Stimulated activated naive B cell treated with anti-CD40 and anti-IgM and Interleukin-4, amounts not matched to agents 10 μg/mL and 1 μg/mL and 100 μg/mL, for 72 hours (primary cell): ENCODE measurements around the gene RCSD1.

Source experiments
- ATAC-seq, 2 donors: fragments of 150-1000 bp; cut with Tn5 transposase; replicated peaks; 2 replicates each; pipeline ENCODE4 v1.10.0; 2021; ENCODE audit warnings: moderate library complexity in 1 of 2
- DNase-seq: peaks from one replicate; pipeline ENCODE4 v3.0.0; 2021
- H3K27ac Mint-ChIP-seq: one replicate; pipeline ENCODE4 v1.8.0; 2022; ENCODE audit warnings: mild to moderate bottlenecking, mixed read lengths
- H3K27me3 Mint-ChIP-seq, 2 donors: one replicate each; pipeline ENCODE4 v1.8.0; 2022; ENCODE audit warnings: mixed read lengths in 2 of 2
- H3K36me3 Mint-ChIP-seq, 2 donors: one replicate each; pipeline ENCODE4 v1.8.0; 2022; ENCODE audit warnings: mixed read lengths in 2 of 2, mild to moderate bottlenecking in 1 of 2
- H3K4me1 Mint-ChIP-seq, 2 donors: one replicate each; pipeline ENCODE4 v1.8.0; 2022; ENCODE audit warnings: mixed read lengths in 2 of 2, mild to moderate bottlenecking in 1 of 2
- H3K4me3 Mint-ChIP-seq, 2 donors: one replicate each; pipeline ENCODE4 v1.8.0; 2022; ENCODE audit warnings: mild to moderate bottlenecking in 2 of 2, mixed read lengths in 2 of 2, moderate library complexity in 1 of 2
- H3K9me3 Mint-ChIP-seq, 2 donors: one replicate each; pipeline ENCODE4 v1.8.0; 2022; ENCODE audit warnings: mixed read lengths in 2 of 2, mild to moderate bottlenecking in 1 of 2

RCSD1 gene

GRCh38 chr1:167672831-167673230 is 42.8 kb downstream of the RCSD1 start:
- Mint-ChIP-seq H3K27ac (peak overlapping the region; percentile 72), H3K9me3 (no peaks in the 10 kb centered on the region), H3K4me1 (peaks cover 74 to 76% of the 10 kb centered on the region in 2 donors), H3K36me3 (peaks cover 35 to 63% of the 10 kb centered on the region in 2 donors), H3K27me3 (no peaks in the 10 kb centered on the region), H3K4me3 (no peak overlapping the region)
- ATAC-seq (no peak), DNase-seq (no peak)

DNA sequence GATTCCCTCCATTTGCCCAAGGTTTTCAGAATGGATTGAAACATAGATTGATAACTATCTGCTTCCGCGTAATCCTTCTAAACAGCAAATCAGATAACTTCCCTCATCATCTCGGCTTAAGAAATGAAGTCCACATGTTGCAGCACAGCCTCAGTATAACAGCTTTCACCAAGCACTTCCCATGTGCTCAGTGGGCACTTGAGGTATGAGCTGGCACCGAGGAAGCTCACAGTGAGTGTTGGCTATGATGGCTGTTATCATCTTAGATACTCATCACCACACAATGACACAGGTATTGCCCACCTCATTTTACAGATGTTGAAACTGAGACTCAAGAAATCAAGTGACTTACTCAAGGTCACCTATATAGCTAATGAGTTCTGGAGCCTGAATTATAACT is 43.2 kb downstream of the RCSD1 start:
- no peak for DNase-seq
- H3K4me1 Mint-ChIP-seq, result peaks cover 71% of the 10 kb centered on the region in 2 donors
- H3K4me3 Mint-ChIP-seq, result no peak overlapping the region
- ATAC-seq, result no peak
- no peaks in the 10 kb centered on the region for H3K9me3 Mint-ChIP-seq
- H3K36me3 Mint-ChIP-seq, result peaks cover 35 to 59% of the 10 kb centered on the region in 2 donors
- H3K27me3 Mint-ChIP-seq, result no peaks in the 10 kb centered on the region
- peak overlapping the region; percentile 61 for H3K27ac Mint-ChIP-seq

- Mint-ChIP-seq H3K4me1 (peaks cover 62 to 64% of the 10 kb centered on the region in 2 donors), H3K9me3 (no peaks in the 10 kb centered on the region), H3K27me3 (no peaks in the 10 kb centered on the region), H3K36me3 (peaks cover 35 to 57% of the 10 kb centered on the region in 2 donors), H3K4me3 (no peak overlapping the region), H3K27ac (peak overlapping the region; percentile 61)
- no peak for ATAC-seq
- DNase-seq, result no peak
Measured at GRCh38 chr1:167674156-167674555, 44.1 kb downstream of the RCSD1 start.

DNA sequence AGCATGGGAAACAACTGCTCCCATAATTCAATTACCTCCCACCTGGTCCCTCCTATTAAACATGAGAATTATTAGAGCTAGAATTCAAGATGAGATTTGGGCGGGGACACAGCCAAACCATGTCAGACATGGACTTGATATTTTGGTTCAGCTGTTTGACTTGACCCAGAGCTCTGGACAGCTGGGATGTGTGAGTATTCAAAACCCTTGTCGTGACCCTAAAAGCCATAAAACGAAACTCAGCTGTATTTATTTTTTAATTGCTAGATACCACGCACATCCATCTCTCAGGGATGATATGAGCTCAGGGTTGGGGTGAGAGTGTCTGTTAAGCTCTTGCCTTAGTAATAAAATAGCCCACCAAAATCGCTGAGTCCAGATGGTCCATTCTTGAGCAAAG is 45.4 kb downstream of the RCSD1 start:
- H3K4me1 Mint-ChIP-seq, result peaks cover 50 to 52% of the 10 kb centered on the region in 2 donors
- H3K4me3 Mint-ChIP-seq, result no peak overlapping the region
- no peak overlapping the region for H3K27ac Mint-ChIP-seq
- H3K36me3 Mint-ChIP-seq, result peaks cover 33 to 50% of the 10 kb centered on the region in 2 donors
- no peaks in the 10 kb centered on the region for H3K9me3 Mint-ChIP-seq
- DNase-seq, result no peak
- no peaks in the 10 kb centered on the region for H3K27me3 Mint-ChIP-seq
- no peak for ATAC-seq

GRCh38 chr1:167676205-167676915 is 46.3 kb downstream of the RCSD1 start:
- peak overlapping the region; percentile 60 for H3K27ac Mint-ChIP-seq
- H3K36me3 Mint-ChIP-seq, result peaks cover 26 to 50% of the 10 kb centered on the region in 2 donors
- H3K9me3 Mint-ChIP-seq, result no peaks in the 10 kb centered on the region
- ATAC-seq, result peak; percentile 23 to 30
- H3K4me3 Mint-ChIP-seq, result peak overlapping the region; percentile 3 to 4
- H3K4me1 Mint-ChIP-seq, result peaks cover 40 to 44% of the 10 kb centered on the region in 2 donors
- no peak for DNase-seq
- H3K27me3 Mint-ChIP-seq, result no peaks in the 10 kb centered on the region

DNA sequence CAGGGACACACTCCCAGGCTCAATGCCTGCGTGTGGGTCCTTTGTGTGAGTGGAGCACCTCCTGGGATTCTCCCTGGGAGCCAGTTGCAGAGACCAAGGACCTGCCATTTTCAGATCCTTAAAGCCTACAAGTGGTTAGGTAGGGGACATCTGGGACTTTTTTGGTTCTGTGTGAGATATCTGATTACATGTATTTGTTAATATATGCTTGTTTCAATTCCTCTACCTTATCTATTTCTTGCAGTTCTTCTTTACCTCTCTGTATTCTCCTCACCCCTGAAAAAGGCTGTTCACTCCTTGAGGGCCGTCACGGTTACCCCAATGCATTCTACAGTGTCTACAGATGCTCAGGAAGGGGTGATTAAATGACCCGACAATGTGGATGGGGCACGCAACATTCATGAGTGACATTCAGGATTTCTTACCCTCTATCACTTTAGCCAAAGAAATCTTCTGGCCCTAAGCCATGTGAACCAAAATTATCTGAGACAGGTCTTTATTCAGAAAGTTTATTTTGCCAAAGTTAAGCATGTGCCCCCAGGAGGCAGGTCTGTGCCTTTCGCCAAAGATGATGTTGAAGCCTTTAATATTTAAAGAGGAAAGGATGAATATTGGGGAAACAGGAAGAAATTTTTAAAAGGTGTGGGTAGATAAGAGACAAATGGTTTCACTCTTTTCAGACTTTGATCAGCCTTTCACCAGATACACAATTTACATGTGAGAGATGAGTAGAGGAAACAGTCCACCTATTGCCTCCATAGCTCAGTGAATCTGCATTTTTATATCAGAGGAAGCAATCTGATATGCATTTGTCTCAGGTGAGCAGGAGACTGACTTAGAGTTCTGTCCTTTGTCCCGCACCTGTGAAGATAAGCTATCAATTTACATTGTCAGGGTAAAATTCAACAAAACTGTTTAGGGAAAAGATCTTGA is 47.1 kb downstream of the RCSD1 start:
- ATAC-seq (peak; percentile 82 to 85), DNase-seq (no peak)
- Mint-ChIP-seq H3K4me1 (peaks cover 32 to 40% of the 10 kb centered on the region in 2 donors), H3K27ac (peak overlapping the region; percentile 60), H3K27me3 (no peaks in the 10 kb centered on the region), H3K9me3 (no peaks in the 10 kb centered on the region), H3K36me3 (peaks cover 21 to 48% of the 10 kb centered on the region in 2 donors), H3K4me3 (peak overlapping the region; percentile 18 to 20)

DNA sequence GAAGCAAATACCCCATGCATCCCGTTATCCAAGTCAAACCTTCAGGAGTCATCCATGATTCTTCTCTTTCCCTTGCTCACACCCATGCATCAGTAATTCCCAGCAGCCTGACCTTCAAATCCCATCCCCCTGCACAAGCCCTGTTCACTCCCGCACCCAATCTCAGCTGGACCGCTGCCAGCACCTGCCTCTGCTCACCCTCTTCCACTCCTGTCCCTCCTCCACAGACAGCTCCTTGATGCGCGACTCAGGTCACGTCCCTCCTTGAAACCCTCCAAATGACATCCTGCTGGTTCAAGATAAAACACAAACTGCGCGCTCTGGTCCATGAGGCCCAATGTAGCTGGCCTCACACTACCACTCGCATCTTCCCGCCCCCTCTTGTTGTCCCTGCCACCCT is 48.4 kb downstream of the RCSD1 start:
- Mint-ChIP-seq H3K36me3 (peaks cover 23 to 44% of the 10 kb centered on the region in 2 donors), H3K9me3 (no peaks in the 10 kb centered on the region), H3K27me3 (no peaks in the 10 kb centered on the region), H3K4me1 (peaks cover 20 to 34% of the 10 kb centered on the region in 2 donors), H3K4me3 (no peak overlapping the region), H3K27ac (no peak overlapping the region)
- ATAC-seq (no peak), DNase-seq (no peak)

- no peak for DNase-seq
- H3K36me3 Mint-ChIP-seq, result peaks cover 20 to 44% of the 10 kb centered on the region in 2 donors
- ATAC-seq, result no peak
- H3K27ac Mint-ChIP-seq, result no peak overlapping the region
- H3K4me1 Mint-ChIP-seq, result peaks cover 16 to 31% of the 10 kb centered on the region in 2 donors
- no peaks in the 10 kb centered on the region for H3K27me3 Mint-ChIP-seq
- H3K4me3 Mint-ChIP-seq, result no peak overlapping the region
- no peaks in the 10 kb centered on the region for H3K9me3 Mint-ChIP-seq
Measured at GRCh38 chr1:167678838-167679237, 48.8 kb downstream of the RCSD1 start.

GRCh38 chr1:167679714-167680113 is 49.7 kb downstream of the RCSD1 start:
- ATAC-seq (no peak), DNase-seq (no peak)
- H3K27me3 Mint-ChIP-seq, result no peaks in the 10 kb centered on the region
- H3K4me1 Mint-ChIP-seq, result peaks cover 7 to 28% of the 10 kb centered on the region in 2 donors
- H3K4me3 Mint-ChIP-seq, result no peak overlapping the region
- no peak overlapping the region for H3K27ac Mint-ChIP-seq
- peaks cover 17 to 42% of the 10 kb centered on the region in 2 donors for H3K36me3 Mint-ChIP-seq
- H3K9me3 Mint-ChIP-seq, result no peaks in the 10 kb centered on the region

- no peaks in the 10 kb centered on the region for H3K27me3 Mint-ChIP-seq
- H3K4me3 Mint-ChIP-seq, result peak overlapping the region in 1 of 2 donors; percentile 21
- no peaks in the 10 kb centered on the region for H3K9me3 Mint-ChIP-seq
- no peak for DNase-seq
- ATAC-seq, result no peak
- H3K27ac Mint-ChIP-seq, result no peak overlapping the region
- peaks cover 17 to 44% of the 10 kb centered on the region in 2 donors for H3K36me3 Mint-ChIP-seq
- peaks cover 8 to 31% of the 10 kb centered on the region in 2 donors for H3K4me1 Mint-ChIP-seq
Measured at GRCh38 chr1:167681024-167681423, 51.0 kb downstream of the RCSD1 start.

DNA sequence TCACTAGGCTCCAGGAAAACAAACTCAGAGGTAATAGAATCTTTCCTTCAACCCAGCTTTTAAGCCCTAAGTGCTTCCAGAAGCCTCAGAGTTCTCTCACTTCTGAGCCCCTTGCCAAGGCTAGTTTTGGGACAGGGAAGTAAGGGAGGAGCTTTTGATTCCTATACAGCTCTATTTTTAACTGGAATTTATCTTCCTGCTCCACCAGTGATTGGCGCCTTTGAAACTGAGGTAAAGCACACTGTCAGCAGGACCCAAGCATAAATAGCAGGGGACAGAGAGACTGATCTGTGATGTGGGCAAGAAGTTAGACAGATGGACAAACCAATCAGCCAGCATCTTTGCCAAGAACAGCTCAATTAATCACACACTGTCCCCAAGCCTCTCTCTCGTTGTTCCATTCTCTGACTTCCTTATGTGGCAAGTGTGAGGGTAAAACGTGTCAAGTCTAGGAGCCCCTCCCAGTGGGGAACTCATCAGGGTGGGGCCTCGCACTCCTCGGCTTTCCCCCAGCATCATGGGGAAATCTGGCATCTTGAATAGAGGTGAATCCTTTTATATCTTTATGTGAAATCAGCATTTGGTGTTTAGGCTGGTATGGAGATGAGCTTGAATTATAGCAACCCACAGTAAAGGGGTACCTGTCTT is 51.5 kb downstream of the RCSD1 start:
- ATAC-seq, result peak; percentile 32 to 53

DNA sequence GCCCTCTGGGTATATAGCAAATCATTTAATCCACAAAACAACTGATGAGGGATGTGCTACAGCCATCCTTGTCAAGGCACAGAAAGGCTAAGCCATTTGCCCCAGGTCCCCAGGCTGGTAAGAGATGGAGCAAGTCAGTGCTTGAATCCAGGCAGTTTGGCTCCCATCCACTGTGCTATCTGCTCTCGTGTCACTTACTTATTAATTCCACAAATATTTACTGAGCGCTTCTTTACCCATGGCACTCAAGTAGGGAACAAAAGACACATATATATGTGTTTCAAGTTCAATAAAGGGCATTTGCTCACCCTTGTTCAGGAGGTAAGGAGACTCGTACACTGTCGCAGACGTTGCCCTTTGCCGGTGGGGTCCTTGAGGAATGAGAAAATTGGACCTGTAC is 53.2 kb downstream of the RCSD1 start:
- DNase-seq (no peak), ATAC-seq (no peak)
- no peaks in the 10 kb centered on the region for H3K9me3 Mint-ChIP-seq
- peaks cover 22 to 53% of the 10 kb centered on the region in 2 donors for H3K36me3 Mint-ChIP-seq
- H3K27ac Mint-ChIP-seq, result peak overlapping the region; percentile 84
- peaks cover 28 to 31% of the 10 kb centered on the region in 2 donors for H3K4me1 Mint-ChIP-seq
- no peak overlapping the region for H3K4me3 Mint-ChIP-seq
- no peaks in the 10 kb centered on the region for H3K27me3 Mint-ChIP-seq

More for the DNA sequence above, 51.5 kb downstream of the RCSD1 start:
- Mint-ChIP-seq H3K36me3 (peaks cover 19 to 47% of the 10 kb centered on the region in 2 donors), H3K27ac (no peak overlapping the region), H3K4me3 (peak overlapping the region in 1 of 2 donors; percentile 21), H3K4me1 (peaks cover 14 to 31% of the 10 kb centered on the region in 2 donors), H3K27me3 (no peaks in the 10 kb centered on the region), H3K9me3 (no peaks in the 10 kb centered on the region)
- no peak for DNase-seq

GRCh38 chr1:167683641-167684502 is 53.8 kb downstream of the RCSD1 start:
- peak overlapping the region; percentile 88 for H3K27ac Mint-ChIP-seq
- no peak for DNase-seq
- H3K27me3 Mint-ChIP-seq, result no peaks in the 10 kb centered on the region
- ATAC-seq, result no peak
- H3K4me1 Mint-ChIP-seq, result peaks cover 34 to 37% of the 10 kb centered on the region in 2 donors
- H3K36me3 Mint-ChIP-seq, result peaks cover 27 to 59% of the 10 kb centered on the region in 2 donors
- no peak overlapping the region for H3K4me3 Mint-ChIP-seq
- H3K9me3 Mint-ChIP-seq, result no peaks in the 10 kb centered on the region
